Activated T-helper 1 cell treated with anti-CD3 and anti-CD28 coated beads, Interleukin-12 subunit alpha, Interleukin-12 subunit beta, Interleukin-2, Interleukin-4 antibody, amounts not matched to agents 30 ng/mL and 10 ng/mL and 1 ng/mL, durations not matched to agents 14 hours and 24 hours and 36 hours (primary cell): ENCODE results near the gene CORO1C. TPM values are rescaled to one million over a fixed set of nuclear protein-coding genes. Genes with fewer than 3 reads are reported as not detected.

ENCODE experiments used
- DNase-seq: peaks from one replicate; pipeline ENCODE4 v3.0.0; 2021; ENCODE audit warnings: low spot score
- H3K27ac Mint-ChIP-seq: one replicate; pipeline ENCODE4 v1.8.0; 2021; ENCODE audit warnings: mild to moderate bottlenecking, mixed read lengths
- H3K27me3 Mint-ChIP-seq: one replicate; pipeline ENCODE4 v1.8.0; 2022; ENCODE audit warnings: mild to moderate bottlenecking, moderate library complexity, mixed read lengths; ENCODE audit not compliant: insufficient read depth
- H3K36me3 Mint-ChIP-seq: one replicate; pipeline ENCODE4 v1.8.0; 2021; ENCODE audit warnings: low read depth, mixed read lengths
- H3K4me1 Mint-ChIP-seq: one replicate; pipeline ENCODE4 v1.8.0; 2021; ENCODE audit warnings: low read depth, mixed read lengths
- H3K4me3 Mint-ChIP-seq: one replicate; pipeline ENCODE4 v1.8.0; 2021; ENCODE audit warnings: mild to moderate bottlenecking, moderate library complexity, mixed read lengths
- H3K9me3 Mint-ChIP-seq: one replicate; pipeline ENCODE4 v1.8.0; 2021; ENCODE audit warnings: mixed read lengths
- intact Hi-C: fragments of 100-400 bp; cut with micrococcal nuclease; formaldehyde crosslinking; loops from one replicate; pipeline ENCODE4 v1.15.1; 2024
- total RNA-seq: library from RNA; stranded (reverse); gene quantifications from 2 replicates; pipeline ENCODE4 v1.2.3, GENCODE V29; 2022

The CORO1C gene
- total RNA-seq, 1 donor from 2014 or later, result 46.1 TPM

- peaks cover 4% of the 10 kb centered on the region for H3K36me3 Mint-ChIP-seq
- H3K27me3 Mint-ChIP-seq, result no peaks in the 10 kb centered on the region
- H3K4me1 Mint-ChIP-seq, result peaks cover 28% of the 10 kb centered on the region
- H3K4me3 Mint-ChIP-seq, result no peak overlapping the region
- H3K9me3 Mint-ChIP-seq, result no peaks in the 10 kb centered on the region
- DNase-seq, result no peak
- no peak overlapping the region for H3K27ac Mint-ChIP-seq
- intact Hi-C loops, result no loop called here
These were observed 89.7 kb downstream of the CORO1C start for GRCh38 chr12:108641446-108642268.

GRCh38 chr12:108640802-108641445 is 90.4 kb downstream of the CORO1C start:
- H3K27me3 Mint-ChIP-seq, result no peaks in the 10 kb centered on the region
- intact Hi-C loops, result no loop called here
- peaks cover 3% of the 10 kb centered on the region for H3K36me3 Mint-ChIP-seq
- H3K4me1 Mint-ChIP-seq, result peaks cover 27% of the 10 kb centered on the region
- no peaks in the 10 kb centered on the region for H3K9me3 Mint-ChIP-seq
- DNase-seq, result no peak
- H3K4me3 Mint-ChIP-seq, result no peak overlapping the region
- no peak overlapping the region for H3K27ac Mint-ChIP-seq

- Mint-ChIP-seq H3K4me1 (peaks cover 25% of the 10 kb centered on the region), H3K27me3 (no peaks in the 10 kb centered on the region), H3K27ac (no peak overlapping the region)
These were observed 92.1 kb downstream of the CORO1C start for GRCh38 chr12:108638997-108639822.

GRCh38 chr12:108638141-108638827 is 93.0 kb downstream of the CORO1C start:
- Mint-ChIP-seq H3K9me3 (no peaks in the 10 kb centered on the region), H3K27me3 (no peaks in the 10 kb centered on the region), H3K4me1 (peaks cover 34% of the 10 kb centered on the region), H3K36me3 (peaks cover 2% of the 10 kb centered on the region), H3K4me3 (no peak overlapping the region), H3K27ac (no peak overlapping the region)
- no peak for DNase-seq
- intact Hi-C loops, result no loop called here

More at GRCh38 chr12:108638997-108639822, 92.1 kb downstream of the CORO1C start:
- Mint-ChIP-seq H3K36me3 (peaks cover 3% of the 10 kb centered on the region), H3K9me3 (no peaks in the 10 kb centered on the region), H3K4me3 (no peak overlapping the region)
- intact Hi-C loops, result no loop called here
- no peak for DNase-seq

- intact Hi-C loops, result no loop called here
- H3K27ac Mint-ChIP-seq, result peak overlapping the region; percentile 14
- H3K9me3 Mint-ChIP-seq, result no peaks in the 10 kb centered on the region
- no peaks in the 10 kb centered on the region for H3K27me3 Mint-ChIP-seq
- H3K36me3 Mint-ChIP-seq, result peaks cover 2% of the 10 kb centered on the region
- H3K4me3 Mint-ChIP-seq, result no peak overlapping the region
- no peak for DNase-seq
- peaks cover 40% of the 10 kb centered on the region for H3K4me1 Mint-ChIP-seq
These were observed 93.9 kb downstream of the CORO1C start for GRCh38 chr12:108637222-108637971.

GRCh38 chr12:108635997-108636808 is 95.1 kb downstream of the CORO1C start:
- Mint-ChIP-seq H3K27me3 (no peaks in the 10 kb centered on the region), H3K4me1 (peaks cover 51% of the 10 kb centered on the region), H3K36me3 (peaks cover 7% of the 10 kb centered on the region), H3K9me3 (no peaks in the 10 kb centered on the region), H3K4me3 (peak overlapping the region; percentile 94), H3K27ac (peak overlapping the region; percentile 99)
- no peak for DNase-seq
- intact Hi-C loops, result loop anchor here (1.0 to 2.0 kb wide), 8 partner anchors 10 to 457 kb away; partner anchors contain the start of genes ALKBH2, CORO1C and SSH1

- peak; percentile 53 for DNase-seq
- Mint-ChIP-seq H3K36me3 (peaks cover 7% of the 10 kb centered on the region), H3K4me3 (peak overlapping the region; percentile 94), H3K9me3 (no peaks in the 10 kb centered on the region), H3K4me1 (peaks cover 59% of the 10 kb centered on the region), H3K27ac (peak overlapping the region; percentile 99), H3K27me3 (no peaks in the 10 kb centered on the region)
- intact Hi-C loops, result loop anchor here (1.0 to 2.0 kb wide), 7 partner anchors 18 to 457 kb away; partner anchors contain the start of genes ALKBH2, CORO1C and SSH1
These were observed 95.9 kb downstream of the CORO1C start for GRCh38 chr12:108635201-108635996.

GRCh38 chr12:108634341-108634751 is 97.0 kb downstream of the CORO1C start:
- peaks cover 7% of the 10 kb centered on the region for H3K36me3 Mint-ChIP-seq
- intact Hi-C loops, result loop anchor here (2.0 to 5.0 kb wide), 4 partner anchors 117 to 458 kb away; partner anchors contain the start of genes ALKBH2, FICD, SSH1 and USP30
- H3K9me3 Mint-ChIP-seq, result no peaks in the 10 kb centered on the region
- H3K27me3 Mint-ChIP-seq, result no peaks in the 10 kb centered on the region
- peak overlapping the region; percentile 94 for H3K4me3 Mint-ChIP-seq
- DNase-seq, result peak; percentile 50
- H3K27ac Mint-ChIP-seq, result peak overlapping the region; percentile 99
- H3K4me1 Mint-ChIP-seq, result peaks cover 69% of the 10 kb centered on the region

- intact Hi-C loops, result loop anchor here (1.0 to 5.0 kb wide), 7 partner anchors 8 to 459 kb away; partner anchors contain the start of genes ALKBH2, FICD, SSH1 and USP30
- Mint-ChIP-seq H3K4me1 (peaks cover 69% of the 10 kb centered on the region), H3K36me3 (peaks cover 7% of the 10 kb centered on the region), H3K27ac (peak within 1 kb of the TSS; percentile 99), H3K4me3 (peak within 1 kb of the TSS; percentile 94), H3K9me3 (no peaks in the 10 kb centered on the region), H3K27me3 (no peaks in the 10 kb centered on the region)
- peak; percentile 82 for DNase-seq
These were observed 97.6 kb downstream of the CORO1C start, which contains the start of gene SELPLG for GRCh38 chr12:108633534-108634248. SELPLG (minus strand) TSS chr12:108633894; CDS start chr12:108624307, 9,587 bp downstream.

- peaks cover 10% of the 10 kb centered on the region for H3K36me3 Mint-ChIP-seq
- no peak for DNase-seq
- H3K4me3 Mint-ChIP-seq, result peak overlapping the region; percentile 94
- H3K9me3 Mint-ChIP-seq, result no peaks in the 10 kb centered on the region
- H3K27ac Mint-ChIP-seq, result peak overlapping the region; percentile 99
- no peaks in the 10 kb centered on the region for H3K27me3 Mint-ChIP-seq
- intact Hi-C loops, result loop anchor here (1.0 to 5.0 kb wide), 5 partner anchors 8 to 419 kb away; partner anchors contain the start of genes FICD and USP30
- H3K4me1 Mint-ChIP-seq, result peaks cover 73% of the 10 kb centered on the region
These were observed 98.2 kb downstream of the CORO1C start for GRCh38 chr12:108633081-108633533.
